ENCODE data around the gene TXK.
A peak's percentile ranks its signal among the peaks of the same experiment; 100 is the strongest.
"Not testable (repeated sequence)": the region's sequence is repeated elsewhere in the genome, so short reads cannot be mapped to it uniquely, and the experiment has no call there.

TXK gene

DNA sequence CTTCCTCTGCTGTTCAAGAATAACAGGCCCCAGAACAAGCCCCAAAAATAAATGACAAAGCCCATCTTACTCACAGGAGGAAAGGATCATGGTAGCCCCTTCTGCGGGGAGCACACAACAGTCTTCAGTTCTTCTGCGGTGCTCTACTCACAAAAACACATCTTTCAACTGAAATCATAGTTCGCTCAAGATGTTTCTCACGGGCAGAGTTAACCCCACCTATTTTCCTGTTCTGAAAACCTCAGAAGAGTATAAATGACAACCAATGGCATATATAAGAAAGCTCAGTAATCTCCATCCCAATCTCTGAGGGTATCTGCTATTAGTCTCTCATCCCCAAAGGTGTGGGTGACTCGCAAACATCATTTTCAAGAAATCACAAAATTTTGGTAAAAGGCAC is at the start of gene TXK:
Gene TXK (minus strand): TSS at position 170 of the 400 bp plus-strand sequence. CDS start 80 bp downstream, at position 90.
- DNase-seq (ENCODE audit: low spot score), result peak; percentile 11

- no peak for DNase-seq (ENCODE audit: low spot score)
These were observed 46.2 kb upstream of the TXK start for GRCh38 chr4:48180234-48180633.

DNA sequence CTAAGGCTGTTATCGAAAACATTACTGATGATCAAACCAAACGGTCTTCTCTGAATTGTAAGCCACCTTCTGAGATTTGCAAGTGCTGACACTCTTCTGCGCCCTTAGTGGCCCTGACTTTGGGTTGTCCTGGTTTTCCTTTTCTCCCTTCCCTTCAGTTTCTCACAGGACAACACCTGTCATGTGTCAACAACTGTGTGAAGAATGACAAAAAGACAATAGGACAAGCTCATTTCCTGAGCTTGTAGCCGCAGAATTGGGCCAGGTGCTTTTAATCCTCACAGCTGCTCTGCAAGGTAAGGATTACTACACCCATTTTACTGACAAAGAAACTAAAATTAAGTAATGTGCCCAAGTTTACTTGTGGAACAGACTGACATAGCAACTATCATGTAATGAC is 44.9 kb upstream of the TXK start:
- DNase-seq (ENCODE audit: low spot score), result no peak

DNA sequence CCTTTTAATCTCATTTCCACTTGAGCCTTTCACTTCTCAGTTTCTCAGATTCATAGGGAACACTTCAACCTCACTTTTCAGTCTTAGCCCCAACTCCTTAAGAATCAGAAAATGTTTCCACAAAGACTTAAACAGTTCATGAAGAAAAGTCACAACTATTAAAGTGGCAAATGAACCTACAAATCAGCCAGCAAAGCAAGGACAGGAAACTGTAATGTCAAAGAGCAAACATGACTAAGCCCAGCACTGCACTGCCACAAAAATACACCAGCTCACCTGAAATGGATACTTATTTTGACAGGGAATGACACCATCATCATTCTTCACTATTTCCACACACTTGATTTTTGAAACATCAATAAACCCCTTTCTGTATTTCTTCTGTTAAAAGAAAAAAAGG is 41.8 kb upstream of the TXK start:
- no peak for DNase-seq (ENCODE audit: low spot score)

DNA sequence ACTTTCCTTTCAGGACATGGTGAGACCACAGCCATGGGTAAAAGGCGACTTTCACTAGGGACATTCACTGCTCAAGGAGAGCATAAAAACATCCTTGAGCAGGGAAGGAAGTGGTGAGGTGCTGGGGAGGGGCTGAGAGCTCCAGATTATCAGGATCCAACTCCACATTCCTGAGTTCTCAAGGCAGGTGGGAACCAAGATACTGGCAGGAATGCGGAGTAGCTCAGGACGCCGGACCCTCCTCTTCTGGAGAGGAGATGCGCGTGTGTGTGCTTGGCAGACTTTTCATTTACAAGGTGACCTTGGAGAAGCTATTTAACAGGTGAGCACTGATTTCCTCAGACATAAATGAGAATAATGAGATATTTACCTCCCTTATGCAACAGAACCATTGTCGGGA is 41.3 kb upstream of the TXK start:
- DNase-seq (ENCODE audit: low spot score), result no peak

DNA sequence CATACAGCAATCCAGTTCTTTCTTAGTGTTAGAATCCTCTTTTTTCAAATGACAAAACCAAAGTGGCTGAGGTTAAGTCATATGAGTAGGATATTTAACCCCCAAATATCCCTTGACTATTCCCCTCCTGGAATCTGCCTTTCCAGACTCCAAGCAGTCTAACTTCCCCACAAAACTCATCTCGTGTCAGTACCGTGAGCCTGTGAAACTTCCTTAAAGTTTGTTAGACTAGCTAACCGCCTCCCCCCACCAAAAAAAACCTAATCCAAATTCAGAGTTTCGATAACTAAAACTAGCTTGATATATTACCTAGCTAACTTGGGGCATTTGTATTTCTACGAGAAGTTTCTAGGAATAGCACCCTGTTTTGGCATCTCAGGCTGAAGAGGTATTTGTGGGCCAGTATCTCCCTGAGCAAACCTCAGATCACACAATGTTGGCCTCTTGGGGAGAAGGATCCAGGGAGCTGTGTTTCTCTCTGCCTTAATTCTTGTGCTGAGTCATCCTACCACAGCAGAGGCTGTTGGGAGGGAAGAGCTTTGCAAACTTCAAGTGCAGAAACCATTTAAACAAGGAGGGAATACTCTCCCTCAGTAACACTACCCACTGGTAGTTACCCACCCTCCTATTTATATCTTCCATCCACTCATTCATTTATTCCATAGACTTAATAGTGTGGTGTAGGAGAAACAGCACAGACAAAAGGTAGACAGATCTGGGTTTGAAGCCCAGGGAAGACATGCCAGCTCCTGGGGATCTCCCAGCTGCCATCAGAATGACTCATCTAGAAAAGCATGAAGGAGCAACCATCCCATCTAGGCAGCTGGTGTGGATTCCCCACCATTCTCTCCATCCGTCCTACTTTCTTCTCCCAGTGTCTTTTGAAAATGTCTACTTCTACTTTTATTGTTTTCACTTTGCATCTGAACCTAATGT is 39.3 kb upstream of the TXK start:
- no peak for DNase-seq (ENCODE audit: low spot score)

DNA sequence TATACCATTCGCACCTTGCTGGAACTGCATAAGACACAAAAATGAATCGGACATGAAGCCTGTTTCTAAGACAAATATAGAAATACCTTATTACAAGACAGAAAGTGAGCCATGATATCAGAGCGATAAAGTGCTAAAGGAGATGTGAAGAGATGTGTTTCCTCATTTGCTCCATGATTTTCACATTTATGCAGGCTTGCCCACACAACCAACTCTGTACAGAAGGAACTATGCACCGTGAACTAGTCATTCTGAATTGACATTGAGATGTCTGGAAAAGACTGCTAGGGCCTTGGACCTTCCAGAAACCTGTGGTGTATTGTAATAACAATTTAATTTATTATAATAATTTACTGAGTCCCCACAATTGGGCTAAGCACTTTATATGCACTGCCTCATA is 38.6 kb upstream of the TXK start:
- DNase-seq (ENCODE audit: low spot score), result no peak

GRCh38 chr4:48169636-48170035 is 35.6 kb upstream of the TXK start:
- no peak for DNase-seq (ENCODE audit: low spot score)

GRCh38 chr4:48167538-48168263 is 33.7 kb upstream of the TXK start:
- no peak for DNase-seq (ENCODE audit: low spot score)

GRCh38 chr4:48164561-48164960 is 30.5 kb upstream of the TXK start:
- not testable (repeated sequence) for DNase-seq (ENCODE audit: low spot score)

DNA sequence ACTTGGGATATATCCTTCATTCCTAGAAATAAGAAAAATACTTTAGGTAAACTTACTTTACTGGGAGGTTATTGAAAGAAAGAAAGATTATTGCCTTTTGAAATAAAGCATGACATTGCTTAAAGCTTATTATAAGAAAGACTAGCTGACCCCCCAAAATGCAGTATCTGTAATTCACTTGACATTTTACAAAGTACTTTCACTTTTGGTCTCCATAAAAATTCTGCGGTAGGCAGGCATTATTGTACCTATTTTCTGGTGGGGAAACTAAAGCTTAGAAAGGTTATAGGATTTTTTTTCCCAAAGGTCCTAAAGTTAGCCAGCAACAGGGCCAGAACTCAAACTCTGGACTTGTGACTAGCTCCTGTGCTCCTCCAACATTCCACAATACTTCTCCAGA is 29.7 kb upstream of the TXK start:
- DNase-seq (ENCODE audit: low spot score), result no peak

DNA sequence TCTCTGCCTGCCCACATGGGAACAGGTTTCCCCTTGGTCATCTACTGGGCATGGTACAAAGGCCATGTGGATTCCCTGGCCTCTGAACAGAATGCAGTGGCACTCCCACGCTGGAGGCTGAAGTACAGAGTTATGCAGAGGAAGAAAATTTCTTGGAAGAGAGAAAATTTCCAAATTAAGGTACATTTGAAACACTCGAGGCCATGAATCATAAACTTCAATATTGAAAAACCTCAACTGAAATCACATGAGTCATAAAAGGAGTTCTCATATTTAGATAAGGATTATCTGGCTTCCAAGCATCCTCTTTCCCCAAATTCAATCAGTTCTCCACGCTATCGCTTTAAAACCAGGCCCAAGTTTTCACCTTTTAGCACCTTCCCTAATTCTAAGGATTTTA is 28.1 kb upstream of the TXK start:
- no peak for DNase-seq (ENCODE audit: low spot score)

GRCh38 chr4:48157271-48157670 is 23.2 kb upstream of the TXK start:
- DNase-seq (ENCODE audit: low spot score), result no peak

- no peak for DNase-seq (ENCODE audit: low spot score)
These were observed 22.4 kb upstream of the TXK start for GRCh38 chr4:48156423-48156822.

- no peak for DNase-seq (ENCODE audit: low spot score)
These were observed 19.9 kb upstream of the TXK start for GRCh38 chr4:48153791-48154550.

DNA sequence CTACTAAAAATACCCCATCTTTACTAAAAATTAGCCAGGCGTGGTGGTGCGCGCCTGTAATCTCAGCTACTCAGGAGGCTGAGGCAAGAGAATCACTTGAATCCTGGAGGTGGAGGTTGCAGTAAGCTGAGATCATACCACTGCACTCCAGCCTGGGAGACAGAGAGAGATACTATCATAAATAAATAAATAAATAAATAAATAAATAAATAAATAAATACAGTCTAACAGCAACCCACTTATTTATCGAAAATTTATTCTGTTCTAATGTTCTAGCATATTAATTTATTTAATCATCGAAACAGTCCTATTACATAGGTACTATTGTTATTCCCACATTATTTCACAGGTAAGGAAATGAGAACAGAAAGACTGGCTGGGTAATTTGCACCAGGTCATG is 18.2 kb upstream of the TXK start:
- DNase-seq (ENCODE audit: low spot score), result no peak

- no peak for DNase-seq (ENCODE audit: low spot score)
These were observed 15.8 kb upstream of the TXK start for GRCh38 chr4:48149827-48150370.

DNA sequence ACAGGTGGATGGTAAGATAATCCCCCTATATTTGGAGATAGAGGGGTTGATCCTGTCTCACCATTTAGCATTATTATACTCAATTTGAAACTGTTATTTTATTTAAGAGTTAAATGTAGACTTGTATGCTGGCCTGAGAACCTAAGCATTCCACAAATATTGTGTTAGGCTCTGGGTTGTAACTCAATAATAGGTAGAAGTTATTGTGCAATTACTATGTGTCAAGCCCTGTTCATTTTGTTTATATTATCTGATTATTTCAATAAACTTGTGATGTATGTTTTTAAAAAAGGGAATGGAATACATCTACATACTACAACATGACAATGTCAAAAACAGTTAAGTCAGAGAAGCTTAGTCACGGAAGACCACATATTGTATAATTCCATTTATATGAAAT is 13.6 kb upstream of the TXK start:
- DNase-seq (ENCODE audit: low spot score), result no peak

GRCh38 chr4:48141048-48141447 is 7.0 kb upstream of the TXK start:
- DNase-seq (ENCODE audit: low spot score), result peak; percentile 56

DNA sequence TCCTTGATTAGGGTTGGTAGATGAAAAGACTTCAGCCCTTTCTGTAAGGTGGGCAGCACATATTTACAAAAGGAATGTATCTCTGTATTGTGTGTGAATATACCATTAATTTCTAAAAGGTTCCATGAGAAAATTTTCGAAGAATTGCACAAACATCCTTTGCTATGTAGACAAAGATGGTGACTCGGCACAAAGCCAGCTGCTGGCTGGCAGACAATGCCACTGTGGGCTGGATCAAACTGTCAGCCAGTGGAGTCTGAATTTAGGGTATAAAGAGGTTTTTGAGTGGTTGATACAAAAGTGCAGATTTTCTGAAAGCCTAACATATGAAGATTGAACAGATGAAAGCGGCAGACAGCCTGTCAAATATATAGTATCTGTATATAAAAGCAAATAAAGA is 5.6 kb upstream of the TXK start:
- no peak for DNase-seq (ENCODE audit: low spot score)

DNA sequence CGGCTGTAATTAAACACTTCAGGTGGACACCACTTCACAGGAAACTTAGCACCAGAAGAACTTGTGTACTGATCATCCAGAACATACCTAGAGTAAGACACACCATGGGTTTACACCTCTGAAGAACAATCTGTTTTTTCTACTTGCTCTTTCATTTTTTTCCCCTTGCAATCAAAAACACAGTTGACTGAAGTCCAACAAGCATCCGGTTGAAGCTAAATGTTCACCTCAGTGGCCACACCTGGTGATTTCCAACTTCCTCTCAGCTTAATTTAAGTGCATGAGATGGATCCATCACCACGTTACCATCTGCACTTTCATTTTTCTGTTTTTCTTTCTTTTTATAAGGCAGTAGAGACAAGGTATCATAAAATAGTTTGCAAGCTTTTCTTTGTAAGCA is 4.9 kb upstream of the TXK start:
- peak; percentile 20 for DNase-seq (ENCODE audit: low spot score)

GRCh38 chr4:48138511-48138910 is 4.5 kb upstream of the TXK start:
- DNase-seq (ENCODE audit: low spot score), result no peak

Measured in activated CD4-positive, alpha-beta T cell treated with anti-CD3 and anti-CD28 coated beads, Interleukin-2, Interleukin-4, amounts not matched to agents 100 ng/mL and 50 ng/mL, durations not matched to agents 16 hours and 8 hours (primary cell).